Smooth muscle cell of the brain vasculature (primary cell): ENCODE measurements around the gene LRRFIP2.
"Not testable (repeated sequence)": the region's sequence is repeated elsewhere in the genome, so short reads cannot be mapped to it uniquely, and the experiment has no call there.

Experiments used
- DNase-seq: peaks from one replicate; pipeline ENCODE4 v3.0.0-alpha.2; 2012; ENCODE audit warnings: low read depth, low spot score

LRRFIP2 gene

GRCh38 chr3:37144806-37145205 is 29.6 kb downstream of the LRRFIP2 start:
- no peak for DNase-seq

DNA sequence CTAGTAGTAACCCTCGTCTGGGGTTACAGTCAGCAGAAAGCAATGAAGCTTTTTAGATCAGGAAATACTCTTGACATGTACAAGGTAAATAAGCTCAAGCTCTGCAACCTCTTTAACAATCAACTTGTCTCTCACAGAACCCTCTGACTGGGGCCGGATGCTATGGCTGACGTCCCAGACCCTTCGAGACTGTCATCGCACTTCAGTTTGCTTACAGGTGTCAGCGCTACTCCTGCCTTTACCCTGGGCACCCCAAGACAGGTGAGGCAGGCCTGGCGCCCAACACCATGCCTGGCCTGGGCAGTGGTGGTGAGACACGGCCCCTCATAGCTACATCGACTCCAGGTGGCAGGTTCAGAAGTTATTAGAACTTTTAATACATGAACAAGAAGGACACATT is 30.6 kb downstream of the LRRFIP2 start:
- no peak for DNase-seq

GRCh38 chr3:37141676-37142075 is 32.7 kb downstream of the LRRFIP2 start:
- no peak for DNase-seq

GRCh38 chr3:37140899-37141541 is 33.4 kb downstream of the LRRFIP2 start:
- no peak for DNase-seq

DNA sequence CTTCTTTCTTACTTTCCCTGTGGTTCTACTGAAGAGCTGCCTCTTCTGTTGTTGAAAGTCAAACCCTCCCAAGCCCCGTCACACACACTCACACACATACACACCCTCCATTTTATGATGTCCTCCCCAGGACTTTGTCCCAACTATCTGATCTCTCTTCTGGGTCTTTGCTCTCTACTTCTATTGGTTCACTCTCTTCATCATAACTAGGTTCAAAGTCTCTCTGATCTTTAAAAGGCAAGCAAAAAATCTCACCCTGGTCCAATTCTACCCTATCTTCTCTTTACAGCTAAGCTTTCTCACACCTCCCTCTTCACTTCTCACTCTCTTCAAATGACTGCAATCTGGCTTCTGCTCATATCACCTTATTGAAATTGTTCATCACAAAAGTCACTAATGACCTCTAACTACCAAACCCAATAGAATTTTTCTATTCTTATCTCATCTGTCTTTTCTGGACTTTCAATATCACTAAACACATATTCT is 34.8 kb downstream of the LRRFIP2 start:
- no peak for DNase-seq

DNA sequence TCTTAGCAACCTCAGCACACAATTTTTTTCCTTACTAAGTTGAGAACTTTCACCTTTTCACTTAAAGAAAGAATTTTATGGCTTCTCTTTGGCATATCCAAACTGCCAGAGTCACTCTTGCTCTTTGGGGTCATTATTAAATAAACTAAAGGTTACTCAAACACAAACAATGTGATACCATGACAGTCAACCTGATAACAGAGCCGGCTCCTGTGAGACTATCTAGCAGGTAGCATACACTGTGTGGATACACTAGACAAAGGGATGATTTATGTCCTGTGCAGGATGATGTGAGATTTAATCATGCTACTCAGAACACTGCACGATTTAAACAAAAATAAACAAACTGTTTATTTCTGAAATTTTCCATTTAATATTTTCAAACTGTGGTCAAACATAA is 35.6 kb downstream of the LRRFIP2 start:
- no peak for DNase-seq

- DNase-seq = no peak
Observed at GRCh38 chr3:37137516-37137915, 36.9 kb downstream of the LRRFIP2 start.

- DNase-seq = no peak
Observed at GRCh38 chr3:37136067-37136466, 38.3 kb downstream of the LRRFIP2 start.

- DNase-seq = no peak
Observed at GRCh38 chr3:37135561-37135960, 38.8 kb downstream of the LRRFIP2 start.

DNA sequence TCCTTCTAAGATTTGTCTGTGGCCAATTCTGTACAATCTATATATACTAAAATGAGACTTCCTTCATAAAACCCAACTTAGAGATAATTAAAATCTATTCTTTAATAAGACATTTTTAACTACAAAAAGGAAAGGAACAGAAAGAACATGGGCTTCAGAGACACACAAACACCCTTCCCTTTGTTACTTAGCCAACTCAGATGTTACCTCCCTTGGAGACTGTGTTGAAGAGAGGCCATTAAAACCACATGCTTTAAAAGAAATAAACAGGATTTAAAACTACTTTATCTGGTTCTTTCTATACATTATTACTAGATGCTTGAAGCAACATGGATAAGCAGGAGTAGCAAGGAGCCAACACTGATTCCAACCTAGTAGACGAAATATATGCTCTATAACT is 42.0 kb downstream of the LRRFIP2 start:
- DNase-seq = no peak

- no peak for DNase-seq
Observed at GRCh38 chr3:37131860-37132144, 42.6 kb downstream of the LRRFIP2 start.

GRCh38 chr3:37130984-37131859 is 43.2 kb downstream of the LRRFIP2 start:
- no peak for DNase-seq

DNA sequence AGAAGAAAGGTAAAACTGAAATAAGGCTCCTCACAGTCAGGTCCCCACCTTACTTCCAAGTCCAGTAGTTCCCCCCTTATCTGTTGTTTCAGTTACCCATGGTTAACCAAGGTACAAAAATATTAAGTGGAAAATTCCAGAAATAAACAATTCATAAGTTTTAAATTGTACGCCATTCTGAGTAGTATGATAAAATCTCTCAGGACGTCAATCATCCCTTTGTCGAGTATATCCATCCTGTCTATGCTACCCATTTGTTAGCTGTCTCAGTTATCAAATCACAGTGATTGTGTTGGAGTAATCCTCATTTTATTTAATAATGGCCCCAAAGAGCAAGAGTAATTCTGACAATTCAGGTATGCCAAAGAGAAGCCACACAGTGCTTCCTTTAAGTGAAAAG is 43.9 kb downstream of the LRRFIP2 start:
- DNase-seq = no peak

DNA sequence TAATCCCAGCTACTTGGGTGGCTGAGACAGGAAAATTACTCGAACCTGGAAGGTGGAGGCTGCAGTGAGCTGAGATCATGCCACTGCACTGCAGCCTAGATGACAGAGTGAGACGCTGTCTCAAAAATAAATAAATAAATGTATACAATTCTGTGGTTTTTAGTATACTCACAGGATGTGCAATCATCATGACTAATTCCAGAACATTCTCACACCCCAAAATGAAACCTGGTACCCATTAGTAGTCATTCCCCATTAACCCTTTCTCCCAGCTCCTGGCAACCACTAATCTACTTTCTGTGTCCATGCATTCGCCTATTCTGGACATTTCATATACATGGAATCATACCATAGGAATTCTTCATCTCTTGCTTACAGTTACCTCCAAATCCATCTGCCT is 44.5 kb downstream of the LRRFIP2 start:
- no peak for DNase-seq

DNA sequence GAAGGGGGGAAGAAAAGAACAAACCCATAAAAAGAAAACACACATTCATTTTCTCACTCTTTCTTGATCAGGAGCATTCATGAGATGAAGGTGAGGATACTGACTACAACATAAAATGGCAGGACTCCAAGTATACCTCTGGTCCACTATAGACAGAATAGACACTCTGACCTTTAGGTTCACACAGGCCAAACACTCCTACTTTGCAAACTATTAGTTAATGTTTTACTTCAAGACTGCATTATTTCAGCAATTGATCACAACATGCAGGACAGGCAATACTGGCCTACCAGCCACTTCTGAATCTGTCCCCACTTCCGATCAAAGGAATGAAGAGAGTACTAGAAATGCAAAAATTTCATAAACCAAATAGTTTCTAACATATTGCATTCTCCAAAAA is 47.0 kb downstream of the LRRFIP2 start:
- DNase-seq = no peak

GRCh38 chr3:37126856-37127255 is 47.5 kb downstream of the LRRFIP2 start:
- no peak for DNase-seq

DNA sequence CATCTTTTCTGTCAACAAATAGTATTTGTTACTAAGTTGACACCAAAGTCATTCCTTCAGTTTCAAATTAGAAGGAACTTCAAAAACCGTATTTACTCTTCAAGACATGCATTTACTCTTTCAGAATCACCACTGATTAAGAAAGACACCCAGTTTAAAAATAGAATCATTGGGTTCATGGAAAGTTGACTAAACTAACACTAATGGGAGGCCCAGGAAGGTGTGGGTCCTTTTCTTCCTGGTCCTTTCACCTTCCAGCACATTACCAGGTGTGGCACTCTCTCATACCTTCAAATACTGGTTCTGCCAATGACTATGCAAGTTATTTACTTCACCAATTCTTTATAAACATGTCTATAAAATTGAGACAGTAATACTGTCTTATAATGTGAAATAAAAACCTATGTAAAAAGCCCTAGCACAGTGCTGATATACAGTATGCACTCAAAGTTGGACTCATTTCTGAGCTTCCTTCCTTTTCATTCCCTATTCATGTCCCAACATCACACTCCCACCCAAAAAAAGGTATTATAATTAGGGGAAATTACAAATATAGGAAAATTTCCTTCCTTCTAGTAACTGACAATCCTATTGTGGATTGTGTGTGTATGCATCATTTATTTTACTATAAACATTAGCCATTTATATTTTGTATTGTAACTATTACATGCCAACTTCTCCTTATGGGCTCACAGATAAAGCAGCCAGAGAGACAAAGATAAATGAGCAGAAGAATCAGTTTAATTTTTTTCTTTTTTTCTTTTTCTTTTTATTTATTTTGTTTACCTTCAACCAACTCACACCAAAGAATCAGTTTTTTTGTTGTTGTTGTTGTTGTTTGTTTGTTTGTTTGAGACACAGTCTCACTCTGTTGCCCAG is 48.9 kb downstream of the LRRFIP2 start:
- DNase-seq = no peak

- DNase-seq = no peak
Observed at GRCh38 chr3:37124435-37124834, 49.9 kb downstream of the LRRFIP2 start.

DNA sequence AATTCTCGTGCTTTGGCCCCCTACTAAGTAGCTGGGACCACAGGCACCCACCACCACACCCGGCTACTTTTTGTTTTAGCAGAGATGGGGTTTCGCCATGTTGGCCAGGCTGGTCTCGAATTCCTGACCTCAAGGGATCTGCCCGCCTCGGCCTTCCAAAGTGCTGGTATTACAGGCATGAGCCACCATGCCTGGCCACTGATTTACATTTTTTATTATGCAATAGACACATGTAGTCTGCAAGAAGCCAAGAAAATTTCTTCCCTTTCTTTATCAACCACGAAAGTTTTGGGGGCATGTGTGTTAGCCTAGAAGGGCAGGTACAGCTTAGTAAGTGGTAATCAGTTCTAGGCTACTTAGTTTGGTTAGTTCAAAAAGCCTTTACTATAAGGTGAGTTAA is 51.1 kb downstream of the LRRFIP2 start:
- DNase-seq = no peak

DNA sequence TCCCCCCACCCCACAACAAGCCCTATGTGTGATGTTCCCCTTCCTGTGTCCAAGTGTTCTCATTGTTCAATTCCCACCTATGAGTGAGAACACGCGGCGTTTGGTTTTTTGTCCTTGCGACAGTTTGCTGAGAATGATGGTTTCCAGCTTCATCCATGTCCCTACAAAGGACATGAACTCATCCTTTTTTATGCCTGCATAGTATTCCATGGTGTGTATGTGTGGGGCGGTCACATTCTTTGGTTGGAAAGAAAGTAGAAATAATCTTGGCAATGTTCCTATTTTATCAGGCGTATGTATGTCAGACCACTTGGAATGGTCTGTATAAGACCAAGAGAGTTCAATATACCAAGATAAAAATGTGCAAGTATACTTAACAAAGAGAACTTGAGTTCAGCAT is 52.3 kb downstream of the LRRFIP2 start:
- not testable (repeated sequence) for DNase-seq

DNA sequence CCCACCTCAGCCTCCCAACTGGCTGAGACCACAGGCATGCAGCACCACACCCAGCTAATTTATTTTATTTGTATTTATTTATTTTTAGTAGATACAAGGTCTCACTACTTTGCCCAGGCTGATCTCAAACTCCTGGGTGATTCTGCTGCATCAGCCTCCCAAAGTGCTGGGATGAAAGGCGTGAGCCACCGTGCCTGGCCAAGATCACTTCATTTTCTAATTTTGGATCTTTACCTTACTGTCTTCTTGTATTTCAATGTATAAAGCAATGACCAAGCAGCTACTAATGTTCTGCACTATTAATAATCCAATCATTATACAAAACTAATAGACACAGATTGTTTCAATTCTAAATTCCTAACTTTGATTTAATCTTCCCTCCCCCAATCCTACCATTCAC is 56.2 kb downstream of the LRRFIP2 start:
- DNase-seq = no peak

GRCh38 chr3:37117548-37117947 is 56.8 kb downstream of the LRRFIP2 start:
- DNase-seq = no peak
